G401.6 (cell line): ENCODE results near the gene ZCCHC7.
A peak's percentile ranks its signal among the peaks of the same experiment; 100 is the strongest.

ENCODE experiments used
- FAIRE-seq: peaks from 2 replicates; lab custom pipeline; 2012; peaks lifted over from hg19 to GRCh38; lab: Jason Lieb, UNC

Gene ZCCHC7

DNA sequence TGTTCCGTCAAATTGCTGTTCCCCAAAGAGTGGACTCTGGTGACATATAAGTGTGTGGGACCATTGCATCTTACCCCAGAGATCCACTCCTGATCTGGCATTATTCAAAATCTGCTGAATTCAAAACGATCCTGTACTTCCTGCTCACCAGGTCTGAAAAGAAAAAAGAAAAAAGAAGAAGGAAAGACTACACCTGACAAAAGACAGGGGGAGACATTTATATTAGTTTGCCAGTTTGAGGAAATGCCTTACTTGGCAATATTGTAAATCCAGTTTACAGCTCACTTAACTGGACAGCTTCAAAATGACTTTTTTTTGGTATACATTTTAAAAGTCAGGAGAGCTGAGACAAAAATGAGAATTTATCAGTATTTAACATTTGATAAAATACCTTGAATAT, 287.1 kb downstream of the ZCCHC7 start:
- FAIRE-seq = peak; percentile 86
